Globus pallidus (tissue), 1 donor: ENCODE data around the gene ITGA6.
"Not testable (repeated sequence)": the region's sequence is repeated elsewhere in the genome, so short reads cannot be mapped to it uniquely, and the experiment has no call there.

Experiments
- DNase-seq: peaks from one replicate; pipeline ENCODE4 v3.0.0-alpha.2; 2015; ENCODE audit warnings: low spot score

Gene ITGA6

DNA sequence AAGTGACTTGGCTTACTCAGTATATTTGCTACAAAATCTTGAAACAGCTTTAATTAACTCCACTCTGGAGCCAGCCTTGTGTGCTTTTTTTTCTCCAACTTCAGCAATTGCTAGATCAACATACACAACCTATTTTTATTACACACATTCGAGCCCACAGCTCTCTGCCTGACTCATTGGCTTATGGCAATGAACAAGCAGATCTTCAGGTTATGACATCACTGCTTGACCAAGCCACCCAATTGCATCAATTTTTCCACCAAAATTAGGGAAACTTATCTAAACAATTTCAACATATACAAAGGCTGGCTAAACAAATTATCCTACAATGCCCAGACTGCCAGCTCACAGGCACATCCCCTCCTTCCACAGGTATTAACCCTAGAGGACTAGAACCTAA, 88.9 kb downstream of the ITGA6 start:
- no peak for DNase-seq

DNA sequence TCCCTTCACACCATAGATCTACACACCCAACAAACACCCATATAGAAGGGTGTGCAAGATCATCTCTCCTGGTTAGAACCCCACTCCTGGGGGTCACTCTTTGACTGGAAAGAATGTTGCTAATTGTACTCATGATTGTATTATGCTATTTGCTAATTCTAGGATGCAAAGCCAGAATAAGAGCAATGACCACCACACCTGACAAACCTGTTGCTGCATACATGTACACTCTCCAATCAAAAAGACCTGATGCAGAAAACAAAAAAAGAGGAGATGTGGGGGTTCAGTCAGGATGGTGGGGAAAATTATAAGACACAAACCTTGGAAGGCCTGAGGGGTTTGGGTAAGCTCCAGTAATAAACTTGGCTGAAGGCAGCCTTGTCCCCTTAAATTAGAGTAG, 91.6 kb downstream of the ITGA6 start:
- DNase-seq: no peak

DNA sequence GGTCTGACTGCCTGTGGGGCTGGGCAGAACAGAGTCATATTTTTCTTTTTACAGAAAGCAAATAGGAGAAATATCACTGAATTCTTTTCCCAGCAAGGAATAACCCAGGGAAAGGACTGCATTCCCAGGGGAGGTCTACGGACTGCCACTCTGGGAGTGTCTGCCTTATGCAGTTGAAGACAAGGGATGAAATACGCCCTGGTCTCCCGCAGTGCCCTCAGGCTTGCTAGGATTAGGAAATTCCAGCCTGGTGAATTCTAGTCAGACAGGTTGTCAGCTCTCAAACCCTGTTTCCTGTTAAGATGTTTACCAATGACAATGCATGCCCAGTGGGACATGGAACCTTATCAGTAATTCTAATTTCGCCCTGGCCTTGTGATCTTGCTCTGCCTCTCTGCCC, 98.2 kb downstream of the ITGA6 start:
- DNase-seq: no peak

DNA sequence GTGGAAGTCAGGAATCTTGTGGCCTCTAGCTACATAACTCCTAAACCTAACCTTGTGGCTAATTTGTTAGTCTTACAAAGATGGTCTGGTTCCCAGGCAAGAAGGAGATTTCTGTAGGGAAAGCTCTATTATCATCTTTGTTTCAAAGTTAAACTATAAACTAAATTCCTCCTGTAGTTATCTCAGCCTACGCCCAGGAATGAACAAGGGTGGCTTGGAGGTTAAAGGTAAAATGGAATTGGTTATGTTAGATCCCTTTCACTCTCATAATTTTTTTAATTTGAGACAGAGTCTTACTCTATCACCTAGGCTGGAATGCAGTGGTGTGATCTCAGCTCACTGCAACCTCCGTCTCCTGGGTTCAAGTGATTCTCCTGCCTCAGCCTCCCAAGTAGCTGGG, 103.9 kb downstream of the ITGA6 start:
- no peak for DNase-seq

DNA sequence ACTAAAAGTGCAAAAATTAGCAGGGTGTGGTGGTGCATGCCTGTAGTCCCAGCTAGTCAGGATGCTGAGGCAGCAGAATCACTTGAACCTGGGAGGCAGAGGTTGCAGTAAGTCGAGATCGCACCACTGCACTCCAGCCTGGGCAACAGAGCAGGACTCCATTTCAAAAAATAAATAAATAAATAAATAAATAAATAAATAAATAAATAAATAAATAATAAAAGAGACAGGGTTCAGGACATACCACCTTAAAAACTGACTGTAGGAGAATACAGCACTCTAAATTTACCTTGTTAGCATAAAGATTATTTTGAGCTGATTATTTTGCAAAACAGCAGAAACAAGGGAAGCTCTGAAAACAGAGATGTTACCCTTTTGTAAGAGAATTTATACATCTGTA, 105.1 kb downstream of the ITGA6 start:
- DNase-seq: not testable (repeated sequence)

DNA sequence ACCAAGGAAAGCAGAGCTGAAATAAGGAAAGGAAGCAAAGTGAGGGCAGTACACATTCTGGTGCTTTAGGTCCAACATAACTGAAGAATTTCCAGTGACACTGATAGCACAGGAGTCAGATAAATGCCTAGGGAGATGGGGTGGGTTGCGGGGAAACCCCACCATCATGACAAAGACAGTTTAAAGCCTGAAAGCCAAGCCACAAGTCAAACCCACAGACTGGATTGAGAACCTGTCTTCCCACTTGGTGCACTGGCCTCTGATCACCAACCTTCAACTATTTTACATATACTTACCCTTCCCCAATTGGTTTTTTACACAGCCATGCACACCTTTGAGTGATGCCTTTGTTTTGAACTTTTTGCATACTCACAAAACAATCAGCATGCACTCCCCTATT, 106.3 kb downstream of the ITGA6 start:
- DNase-seq: no peak

DNA sequence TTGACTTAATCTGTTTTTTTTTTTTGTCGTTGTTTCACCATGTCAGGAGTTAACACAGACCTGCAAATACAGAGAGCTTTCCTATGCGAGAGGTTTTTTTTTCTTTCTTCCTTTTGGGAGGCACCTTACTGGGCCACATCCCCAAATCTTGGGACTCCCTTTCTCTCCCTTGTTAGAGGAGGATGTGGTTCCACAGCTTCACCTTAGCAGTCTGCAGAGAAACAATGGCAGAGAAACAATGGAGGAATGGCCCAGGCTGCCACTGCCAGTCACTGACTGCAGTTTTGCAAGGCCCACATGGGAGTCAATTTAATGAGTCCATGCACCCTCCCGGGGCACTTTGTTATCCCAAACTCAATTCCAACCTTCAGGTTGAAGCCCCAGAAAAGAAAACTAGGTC, 107.7 kb downstream of the ITGA6 start:
- DNase-seq: no peak

DNA sequence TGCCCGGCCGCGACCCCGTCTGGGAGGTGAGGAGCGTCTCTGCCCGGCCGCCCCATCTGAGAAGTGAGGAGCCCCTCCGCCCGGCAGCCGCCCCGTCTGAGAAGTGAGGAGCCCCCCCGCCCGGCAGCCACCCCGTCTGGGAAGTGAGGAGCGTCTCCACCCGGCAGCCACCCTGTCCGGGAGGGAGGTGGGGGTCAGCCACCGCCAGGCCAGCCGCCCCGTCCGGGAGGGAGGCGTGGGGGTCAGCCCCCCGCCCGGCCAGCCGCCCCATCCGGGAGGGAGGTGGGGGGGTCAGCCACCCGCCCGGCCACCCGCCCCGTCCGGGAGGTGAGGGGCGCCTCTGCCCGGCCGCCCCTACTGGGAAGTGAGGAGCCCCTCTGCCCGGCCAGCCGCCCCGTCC, 110.5 kb downstream of the ITGA6 start:
- DNase-seq: not testable (repeated sequence)

DNA sequence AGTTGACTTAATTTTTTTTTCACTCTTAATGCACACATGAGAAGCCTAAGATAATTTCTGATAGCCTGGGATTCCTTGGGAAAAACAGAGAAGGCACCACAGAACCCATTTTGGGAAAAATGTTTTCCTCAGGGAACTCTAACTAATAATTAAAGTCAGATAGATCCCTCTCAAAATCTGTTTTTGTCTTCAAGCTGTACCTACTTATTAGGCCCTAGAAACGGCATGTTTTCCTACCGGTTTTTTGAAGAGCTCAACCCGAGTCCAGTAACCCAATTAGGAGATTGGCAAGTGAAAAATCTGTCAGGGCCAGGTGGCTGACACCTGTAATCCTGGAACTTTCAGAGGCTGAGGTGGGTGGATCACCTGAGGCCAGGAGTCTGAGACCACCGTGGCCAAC, 112.4 kb downstream of the ITGA6 start:
- no peak for DNase-seq

DNA sequence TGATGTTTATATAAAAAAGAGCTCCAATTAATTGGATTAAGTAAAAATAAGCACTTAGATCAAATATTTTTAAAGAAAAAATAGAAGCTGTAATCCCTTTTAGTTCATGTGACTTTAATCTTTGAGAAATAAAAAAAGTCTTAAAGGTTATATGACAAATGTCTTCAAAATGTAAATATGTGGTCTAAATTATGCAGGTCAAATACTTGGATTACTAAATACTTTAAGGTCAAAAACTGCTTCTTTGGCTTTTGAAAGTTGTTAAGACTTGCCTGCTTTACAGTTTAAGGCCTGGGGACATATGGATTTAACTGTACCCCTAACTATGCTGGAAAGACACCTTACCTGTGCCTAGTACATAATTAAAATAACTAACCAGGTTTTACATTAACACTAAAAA, 113.0 kb downstream of the ITGA6 start:
- no peak for DNase-seq

DNA sequence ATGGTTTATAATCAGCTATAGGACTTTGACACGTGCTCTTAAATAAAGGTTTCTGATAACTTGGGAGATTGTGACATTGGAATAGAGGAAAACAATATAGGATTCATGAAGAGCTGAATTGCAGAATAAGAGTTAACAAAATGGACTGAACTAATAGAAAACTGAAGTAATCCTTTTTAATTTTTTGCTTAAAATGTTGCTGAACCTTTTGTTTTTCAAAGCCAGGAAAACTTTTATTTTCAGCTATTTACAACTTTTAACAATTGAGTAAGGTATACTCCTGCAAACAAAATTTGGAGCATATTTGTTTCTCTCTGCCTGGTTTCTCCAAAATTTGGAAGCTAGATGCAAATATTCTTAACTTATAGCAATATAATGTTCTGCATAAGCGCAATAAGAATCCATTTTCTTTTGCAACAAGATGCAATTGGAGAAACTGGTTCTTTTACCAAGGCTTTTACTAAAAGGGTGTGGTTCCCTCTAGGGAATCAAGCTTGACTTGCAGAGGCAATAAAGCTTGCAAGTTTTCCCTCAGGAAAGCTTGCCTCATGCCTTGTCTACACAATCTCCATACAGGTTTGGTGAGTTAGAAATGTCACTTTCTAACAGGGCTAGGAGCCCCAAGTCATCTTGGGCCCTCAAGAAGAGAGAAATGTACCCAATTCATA, 118.2 kb downstream of the ITGA6 start:
- DNase-seq: no peak

DNA sequence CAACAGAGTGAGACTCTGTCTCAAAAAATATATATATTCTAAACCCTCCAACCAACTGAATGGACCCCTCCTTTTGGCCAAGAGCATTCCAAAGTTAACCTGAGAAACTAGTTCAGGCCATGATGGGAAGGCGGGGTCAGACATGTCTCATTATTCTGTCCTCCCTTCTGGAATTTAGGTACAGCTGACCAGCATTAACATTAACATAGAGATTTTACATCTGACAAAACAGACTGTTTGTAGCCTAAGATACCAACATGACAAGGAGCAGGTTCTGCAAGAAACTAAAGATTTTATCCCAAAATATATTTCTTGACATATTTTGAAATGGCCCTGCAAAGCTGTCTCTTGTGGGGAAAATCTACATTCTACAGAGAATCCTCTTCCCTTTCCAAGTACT, 121.7 kb downstream of the ITGA6 start:
- no peak for DNase-seq

DNA sequence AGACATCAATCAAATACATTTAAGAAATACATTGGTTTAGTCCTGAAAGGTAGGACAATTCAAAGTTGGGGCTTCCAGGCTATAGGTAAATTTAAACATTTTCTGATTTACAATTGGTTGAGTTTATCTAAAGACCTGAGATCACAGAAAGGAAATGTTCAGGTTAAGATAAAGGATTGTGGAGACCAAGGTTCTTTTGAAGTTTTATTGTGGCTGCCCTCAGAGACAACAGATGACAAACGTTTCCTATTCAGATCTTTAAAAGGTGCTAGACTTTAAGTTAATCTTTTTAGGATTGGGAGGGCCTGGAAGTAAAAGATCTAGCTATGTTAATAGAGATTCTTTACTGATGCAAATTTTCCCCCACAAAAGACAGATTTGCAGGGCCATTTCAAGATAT, 122.4 kb downstream of the ITGA6 start:
- DNase-seq: not testable (repeated sequence)

DNA sequence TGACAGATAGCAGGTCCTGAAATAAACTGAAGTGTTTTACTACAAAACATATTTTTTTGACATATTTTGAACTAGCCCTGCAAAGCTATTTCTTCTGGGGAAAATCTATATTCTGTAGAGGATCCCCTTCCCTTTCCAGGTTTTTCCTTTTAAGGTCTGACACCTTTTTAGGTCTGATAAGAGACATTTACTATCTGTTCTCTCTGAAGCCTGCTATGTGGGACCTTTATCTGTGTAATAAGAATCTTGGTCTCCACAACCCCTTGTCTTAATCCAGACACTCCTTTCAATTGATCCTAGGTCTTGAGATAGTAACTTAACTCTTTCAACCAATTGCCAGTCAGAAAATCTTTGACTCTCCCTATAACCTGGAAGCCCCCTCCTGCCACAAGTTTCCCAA, 123.0 kb downstream of the ITGA6 start:
- DNase-seq: no peak

DNA sequence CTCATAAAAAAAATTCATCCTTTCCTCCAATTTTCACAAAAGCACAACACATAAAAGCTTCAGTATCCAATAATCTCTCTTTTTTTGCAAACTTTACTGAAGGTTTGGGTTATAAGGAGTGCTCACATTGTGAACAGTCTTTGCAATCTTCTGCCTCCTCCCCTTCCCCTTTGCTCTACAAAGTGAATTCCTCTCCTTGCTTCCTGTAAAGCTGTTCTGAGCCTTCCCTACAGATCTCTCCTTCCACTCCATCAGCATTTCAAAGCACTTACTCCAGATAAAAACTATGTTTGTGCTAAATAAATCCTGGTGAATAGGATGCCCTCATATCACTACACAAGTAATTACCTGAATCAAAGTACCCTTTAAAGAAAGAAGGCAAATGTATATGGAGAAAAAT, 123.9 kb downstream of the ITGA6 start:
- no peak for DNase-seq

DNA sequence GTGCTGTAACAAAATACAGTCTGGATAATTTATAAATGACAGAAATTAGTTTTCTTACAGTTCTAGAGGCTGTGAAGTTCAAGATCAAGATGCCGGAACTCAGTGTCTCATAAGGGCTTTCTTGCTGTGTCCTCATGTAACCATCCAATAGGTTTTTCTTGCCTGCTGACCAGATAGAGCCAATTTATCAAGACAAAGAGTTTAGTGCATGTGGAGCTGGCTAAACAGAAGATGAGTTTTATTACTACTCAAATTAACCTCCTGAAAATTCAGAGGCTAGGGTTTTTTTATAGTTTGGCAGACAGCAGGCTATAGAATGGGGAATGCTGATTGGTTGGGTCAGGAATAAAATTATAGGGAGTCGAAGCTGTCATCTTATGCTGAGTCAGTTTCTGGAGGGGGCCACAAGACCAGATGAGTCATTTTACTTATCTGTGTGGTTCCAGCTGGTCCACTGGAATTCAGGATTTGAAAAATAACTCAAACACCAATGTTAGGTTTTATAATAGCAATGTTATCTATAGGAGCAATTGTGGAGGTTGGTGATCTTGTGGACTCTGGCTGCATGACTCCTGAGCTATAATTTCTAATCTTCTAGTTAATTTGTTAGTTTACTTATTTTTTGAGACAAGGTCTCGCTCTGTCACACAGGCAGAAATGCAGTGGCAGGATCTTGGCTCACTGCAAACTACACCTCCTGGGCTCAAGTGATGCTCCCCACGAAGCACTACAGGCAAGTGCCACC, 125.3 kb downstream of the ITGA6 start:
- DNase-seq: no peak

DNA sequence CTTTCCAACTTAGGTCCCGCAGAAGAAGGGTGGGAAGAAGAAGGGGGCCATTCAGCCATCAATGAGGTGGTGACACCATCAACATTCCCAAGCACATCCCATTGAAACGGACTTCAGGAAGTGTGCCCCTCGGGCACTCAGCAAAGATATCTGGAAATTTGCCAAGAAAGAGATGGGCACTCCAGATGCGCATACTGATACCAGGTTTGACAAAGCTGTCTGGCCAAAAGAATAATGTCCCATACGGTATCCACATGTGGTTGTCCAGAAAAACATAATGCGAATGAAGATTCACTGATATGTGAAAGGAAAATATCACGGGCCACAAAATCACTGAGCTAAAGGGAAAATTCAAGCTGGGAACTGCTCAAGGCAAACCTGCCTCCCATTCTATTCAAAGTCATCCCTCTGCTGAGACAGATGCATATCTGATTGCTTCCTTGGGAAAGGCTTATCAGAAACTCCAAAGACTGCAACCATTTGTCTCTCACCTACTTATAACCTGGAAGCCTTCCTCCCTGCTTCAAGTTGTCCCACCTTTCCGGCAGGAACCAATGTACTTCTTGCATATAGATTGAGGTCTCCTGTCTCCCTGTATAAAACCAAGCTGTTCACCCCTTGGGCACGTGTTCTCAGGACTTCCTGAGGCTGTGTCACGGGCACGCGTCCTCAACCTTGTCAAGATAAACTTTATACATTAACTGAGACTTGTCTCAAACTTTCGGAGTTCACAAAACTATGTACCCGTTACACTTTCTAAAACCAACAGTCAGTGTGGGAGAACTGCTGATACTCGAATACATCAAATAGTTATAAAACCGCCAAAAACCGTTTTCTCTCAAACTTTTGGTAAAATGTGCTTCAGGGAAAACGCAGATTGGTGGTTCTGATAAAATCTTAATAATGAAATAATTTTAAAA, 127.2 kb downstream of the ITGA6 start:
- peak; percentile 7 for DNase-seq

DNA sequence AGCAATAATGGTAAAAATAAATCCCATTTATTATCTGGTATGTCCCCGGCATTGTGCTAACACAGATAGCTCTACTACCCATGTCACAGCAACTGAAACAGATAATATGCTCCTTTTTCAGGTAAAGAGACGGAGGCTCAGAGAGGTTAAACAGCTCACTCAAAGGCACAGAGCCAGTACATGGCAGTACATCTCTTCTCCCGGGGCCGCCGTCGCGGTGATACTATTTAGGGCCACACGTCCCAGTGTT, 127.8 kb downstream of the ITGA6 start:
- no peak for DNase-seq
